Activated T-helper 2 cell treated with anti-CD3 and anti-CD28 coated beads, Interferon-gamma antibody, Interleukin-2, Interleukin-4, amounts not matched to agents 10 μg/mL and 5 μg/mL and 100 μg/mL, durations not matched to agents 14 hours and 24 hours and 36 hours (primary cell): ENCODE results near the gene GLTP. TPM values are rescaled to one million over a fixed set of nuclear protein-coding genes. Genes with fewer than 3 reads are reported as not detected.

ENCODE experiments used
- DNase-seq: peaks from one replicate; pipeline ENCODE4 v3.0.0; 2021; ENCODE audit warnings: low spot score
- H3K27ac Mint-ChIP-seq: one replicate; pipeline ENCODE4 v1.8.0; 2021; ENCODE audit warnings: mixed read lengths
- H3K27me3 Mint-ChIP-seq: one replicate; pipeline ENCODE4 v1.8.0; 2021; ENCODE audit warnings: low read depth, mixed read lengths
- H3K36me3 Mint-ChIP-seq: one replicate; pipeline ENCODE4 v1.8.0; 2021; ENCODE audit warnings: low read depth, mixed read lengths
- H3K4me1 Mint-ChIP-seq: one replicate; pipeline ENCODE4 v1.8.0; 2021; ENCODE audit warnings: low read depth, mixed read lengths
- H3K4me3 Mint-ChIP-seq: one replicate; pipeline ENCODE4 v1.8.0; 2021; ENCODE audit warnings: low read depth, mild to moderate bottlenecking, moderate library complexity, mixed read lengths
- H3K9me3 Mint-ChIP-seq: one replicate; pipeline ENCODE4 v1.8.0; 2021; ENCODE audit warnings: mixed read lengths
- intact Hi-C: fragments of 100-400 bp; cut with micrococcal nuclease; formaldehyde crosslinking; loops from one replicate; pipeline ENCODE4 v1.15.1; 2023
- total RNA-seq: library from RNA; stranded (reverse); gene quantifications from 2 replicates; pipeline ENCODE4 v1.2.3, GENCODE V29; 2022

The GLTP gene
- total RNA-seq, 1 donor from 2014 or later, result 27.2 TPM

- H3K36me3 Mint-ChIP-seq, result no peaks in the 10 kb centered on the region
- H3K27ac Mint-ChIP-seq, result peak overlapping the region; percentile 74
- H3K4me1 Mint-ChIP-seq, result peaks cover 33% of the 10 kb centered on the region
- no peaks in the 10 kb centered on the region for H3K9me3 Mint-ChIP-seq
- intact Hi-C loops, result loop anchor here (1.0 to 2.0 kb wide), 3 partner anchors 19 to 362 kb away; partner anchors contain the start of gene TCHP
- peak overlapping the region; percentile 75 for H3K4me3 Mint-ChIP-seq
- DNase-seq, result no peak
- peaks cover 7% of the 10 kb centered on the region for H3K27me3 Mint-ChIP-seq
Observed at GRCh38 chr12:109880938-109881337, 597 bp upstream of the GLTP start.

GRCh38 chr12:109879351-109880042 is 844 bp downstream of the GLTP start:
- H3K9me3 Mint-ChIP-seq, result no peaks in the 10 kb centered on the region
- no peak for DNase-seq
- H3K27ac Mint-ChIP-seq, result peak overlapping the region; percentile 85
- H3K36me3 Mint-ChIP-seq, result no peaks in the 10 kb centered on the region
- peaks cover 7% of the 10 kb centered on the region for H3K27me3 Mint-ChIP-seq
- peak overlapping the region; percentile 94 for H3K4me3 Mint-ChIP-seq
- peaks cover 42% of the 10 kb centered on the region for H3K4me1 Mint-ChIP-seq
- intact Hi-C loops, result loop anchor here (1.0 to 2.0 kb wide), 3 partner anchors 21 to 361 kb away; partner anchors contain the start of gene TCHP

GRCh38 chr12:109878749-109879148 is 1.6 kb downstream of the GLTP start:
- intact Hi-C loops, result no loop called here
- Mint-ChIP-seq H3K36me3 (no peaks in the 10 kb centered on the region), H3K4me3 (peak overlapping the region; percentile 94), H3K27ac (no peak overlapping the region), H3K4me1 (peaks cover 41% of the 10 kb centered on the region), H3K27me3 (peaks cover 6% of the 10 kb centered on the region), H3K9me3 (no peaks in the 10 kb centered on the region)
- DNase-seq, result no peak

- intact Hi-C loops, result no loop called here
- H3K27ac Mint-ChIP-seq, result no peak overlapping the region
Observed at GRCh38 chr12:109878247-109878625, 2.1 kb downstream of the GLTP start.

GRCh38 chr12:109877504-109878246 is 2.7 kb downstream of the GLTP start:
- intact Hi-C loops, result no loop called here
- H3K27ac Mint-ChIP-seq, result no peak overlapping the region
- H3K4me1 Mint-ChIP-seq, result peaks cover 36% of the 10 kb centered on the region

More at GRCh38 chr12:109878247-109878625, 2.1 kb downstream of the GLTP start:
- Mint-ChIP-seq H3K27me3 (peaks cover 3% of the 10 kb centered on the region), H3K36me3 (no peaks in the 10 kb centered on the region), H3K9me3 (no peaks in the 10 kb centered on the region), H3K4me1 (peaks cover 36% of the 10 kb centered on the region), H3K4me3 (peak overlapping the region; percentile 53)
- no peak for DNase-seq

GRCh38 chr12:109876406-109876805 is 3.9 kb downstream of the GLTP start:
- Mint-ChIP-seq H3K27me3 (no peaks in the 10 kb centered on the region), H3K36me3 (peaks cover 5% of the 10 kb centered on the region), H3K4me1 (peaks cover 35% of the 10 kb centered on the region), H3K27ac (no peak overlapping the region), H3K9me3 (no peaks in the 10 kb centered on the region), H3K4me3 (no peak overlapping the region)
- no peak for DNase-seq
- intact Hi-C loops, result no loop called here

More at GRCh38 chr12:109877504-109878246, 2.7 kb downstream of the GLTP start:
- peaks cover 1% of the 10 kb centered on the region for H3K36me3 Mint-ChIP-seq
- no peak for DNase-seq
- H3K27me3 Mint-ChIP-seq, result peaks cover 3% of the 10 kb centered on the region
- peak overlapping the region; percentile 41 for H3K4me3 Mint-ChIP-seq
- H3K9me3 Mint-ChIP-seq, result no peaks in the 10 kb centered on the region

GRCh38 chr12:109875572-109876131 is 4.7 kb downstream of the GLTP start:
- no peak overlapping the region for H3K27ac Mint-ChIP-seq
- H3K4me3 Mint-ChIP-seq, result no peak overlapping the region
- intact Hi-C loops, result no loop called here
- no peak for DNase-seq
- no peaks in the 10 kb centered on the region for H3K27me3 Mint-ChIP-seq
- peaks cover 31% of the 10 kb centered on the region for H3K4me1 Mint-ChIP-seq
- H3K9me3 Mint-ChIP-seq, result no peaks in the 10 kb centered on the region
- H3K36me3 Mint-ChIP-seq, result peaks cover 5% of the 10 kb centered on the region

- H3K27ac Mint-ChIP-seq, result no peak overlapping the region
Observed at GRCh38 chr12:109873653-109874052, 6.7 kb downstream of the GLTP start.

GRCh38 chr12:109871668-109872314 is 8.6 kb downstream of the GLTP start:
- H3K27ac Mint-ChIP-seq, result no peak overlapping the region
- H3K9me3 Mint-ChIP-seq, result no peaks in the 10 kb centered on the region
- H3K4me1 Mint-ChIP-seq, result peaks cover 24% of the 10 kb centered on the region
- H3K4me3 Mint-ChIP-seq, result no peak overlapping the region
- peaks cover 5% of the 10 kb centered on the region for H3K36me3 Mint-ChIP-seq
- intact Hi-C loops, result no loop called here
- DNase-seq, result no peak
- no peaks in the 10 kb centered on the region for H3K27me3 Mint-ChIP-seq

More at GRCh38 chr12:109873653-109874052, 6.7 kb downstream of the GLTP start:
- no peak for DNase-seq
- Mint-ChIP-seq H3K36me3 (peaks cover 5% of the 10 kb centered on the region), H3K27me3 (no peaks in the 10 kb centered on the region), H3K4me3 (no peak overlapping the region), H3K9me3 (no peaks in the 10 kb centered on the region), H3K4me1 (peaks cover 21% of the 10 kb centered on the region)
- intact Hi-C loops, result no loop called here

- intact Hi-C loops, result no loop called here
- Mint-ChIP-seq H3K27me3 (no peaks in the 10 kb centered on the region), H3K27ac (no peak overlapping the region), H3K9me3 (no peaks in the 10 kb centered on the region), H3K4me3 (no peak overlapping the region), H3K4me1 (peaks cover 19% of the 10 kb centered on the region), H3K36me3 (peaks cover 5% of the 10 kb centered on the region)
- DNase-seq, result no peak
Observed at GRCh38 chr12:109870648-109871047, 9.7 kb downstream of the GLTP start.

GRCh38 chr12:109868182-109869051 is 11.9 kb downstream of the GLTP start:
- no peak overlapping the region for H3K27ac Mint-ChIP-seq
- H3K4me3 Mint-ChIP-seq, result no peak overlapping the region
- intact Hi-C loops, result no loop called here
- no peaks in the 10 kb centered on the region for H3K9me3 Mint-ChIP-seq
- no peak for DNase-seq
- no peaks in the 10 kb centered on the region for H3K27me3 Mint-ChIP-seq
- peaks cover 5% of the 10 kb centered on the region for H3K36me3 Mint-ChIP-seq
- H3K4me1 Mint-ChIP-seq, result peaks cover 26% of the 10 kb centered on the region

GRCh38 chr12:109864916-109865315 is 15.4 kb downstream of the GLTP start:
- Mint-ChIP-seq H3K27ac (no peak overlapping the region), H3K36me3 (no peaks in the 10 kb centered on the region)

More at GRCh38 chr12:109864916-109865315, 15.4 kb downstream of the GLTP start:
- no peak for DNase-seq
- H3K4me1 Mint-ChIP-seq, result peaks cover 18% of the 10 kb centered on the region
- intact Hi-C loops, result no loop called here
- H3K4me3 Mint-ChIP-seq, result no peak overlapping the region
- no peaks in the 10 kb centered on the region for H3K27me3 Mint-ChIP-seq
- H3K9me3 Mint-ChIP-seq, result no peaks in the 10 kb centered on the region
